Measurements from ENCODE around the gene ICA1.

- TF ChIP-seq CTCF (optimal IDR thresholded peaks at IDR 0.05 in 1 of 3, IDR thresholded peaks at IDR 0.05 in 1 of 3, conservative IDR thresholded peaks at IDR 0.05 in 1 of 3; ENCODE audit: extremely low read depth in 1 of 3, insufficient read depth in 2 of 3, low read length in 3 of 3), result no peak
- no peak for TF ChIP-seq EZH2 (IDR thresholded peaks at IDR 0.05; ENCODE audit: low read length)
Measured at GRCh38 chr7:8211725-8212096, 50.3 kb downstream of the ICA1 start.

Data from keratinocyte (primary cell).